ENCODE measurements around the gene BSX.
A peak's percentile ranks its signal among the peaks of the same experiment; 100 is the strongest.

BSX gene

DNA sequence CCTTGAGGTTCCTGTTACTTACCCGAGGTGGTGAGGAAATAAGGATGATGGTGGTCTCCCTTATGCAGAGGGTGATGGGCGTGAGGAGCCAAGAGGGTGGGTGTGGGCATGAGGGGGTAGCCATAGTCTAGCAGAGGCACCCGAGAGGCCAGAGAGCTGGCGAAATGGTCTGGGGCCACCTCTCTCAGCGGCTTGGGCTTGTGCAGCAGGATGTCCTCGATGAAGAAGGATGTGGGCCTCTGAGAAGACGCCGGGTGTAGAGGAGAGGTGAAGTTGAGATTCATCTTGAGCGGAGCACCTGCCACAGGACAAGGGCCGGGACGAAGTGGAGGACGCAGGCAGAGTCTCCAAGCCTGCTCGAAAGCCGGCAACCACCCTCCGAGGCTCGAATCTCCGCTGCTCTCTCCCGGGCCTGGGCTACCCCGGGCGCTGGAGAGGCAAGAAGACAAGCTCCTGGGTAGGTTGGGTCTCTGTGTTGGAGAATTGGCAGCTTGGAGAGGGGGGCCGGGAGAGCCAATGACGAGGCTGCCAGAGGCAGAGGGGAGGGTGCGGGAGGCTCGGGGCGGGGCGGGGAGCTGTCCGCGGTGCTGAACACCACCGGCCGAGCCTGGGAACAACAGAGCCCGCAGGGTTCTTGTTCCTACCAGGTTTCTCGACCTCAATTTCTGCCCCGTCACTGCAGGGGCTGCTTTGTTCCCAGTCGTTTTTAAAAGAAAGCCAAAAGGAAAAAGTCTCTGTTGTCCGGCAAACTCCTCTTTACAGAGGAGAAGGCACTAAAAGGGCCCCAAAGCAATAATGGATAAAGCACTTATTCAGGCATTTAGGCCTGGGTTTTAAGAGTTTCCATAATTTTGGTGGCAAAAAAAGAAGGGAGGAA is at the start of gene BSX:
BSX (minus strand) TSS at position 447 of the 877 bp plus-strand sequence; CDS start at position 284, 163 bp downstream.
- FAIRE-seq: no peak
- peak; percentile 27 for DNase-seq (ENCODE audit: insufficient read length, low spot score)
- TF ChIP-seq POLR2A (IDR thresholded peaks at IDR 0.05; ENCODE audit: low read depth, low read length): no peak

DNA sequence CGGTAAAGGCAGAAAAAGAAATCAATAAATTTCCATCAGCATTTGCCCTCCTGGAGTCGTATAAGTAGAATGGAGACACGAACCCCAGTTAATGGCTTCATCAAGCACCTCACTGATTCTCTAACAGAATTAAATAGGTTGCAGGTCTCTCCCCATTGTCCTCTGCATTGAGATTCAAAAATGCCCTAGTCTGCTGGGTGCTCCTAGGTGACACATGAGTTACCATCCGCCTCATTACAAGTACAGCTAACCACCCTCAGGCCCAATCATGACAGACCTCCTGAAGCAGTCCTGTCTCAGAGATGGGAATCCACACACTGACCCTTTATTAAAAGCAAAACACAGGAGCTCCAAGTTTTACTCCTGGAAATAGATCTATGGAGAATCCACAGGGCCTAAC is 48.9 kb upstream of the BSX start:
- DNase-seq (ENCODE audit: insufficient read length, low spot score): no peak
- no peak for FAIRE-seq
- TF ChIP-seq POLR2A (IDR thresholded peaks at IDR 0.05; ENCODE audit: low read depth, low read length): no peak

- TF ChIP-seq POLR2A (IDR thresholded peaks at IDR 0.05; ENCODE audit: low read depth, low read length): no peak
- FAIRE-seq (peak; percentile 43), DNase-seq (ENCODE audit: insufficient read length, low spot score) (peak; percentile 40)
Observed at GRCh38 chr11:123020968-123021367, 39.3 kb upstream of the BSX start.

GRCh38 chr11:123018702-123019101 is 37.1 kb upstream of the BSX start:
- FAIRE-seq (no peak), DNase-seq (ENCODE audit: insufficient read length, low spot score) (no peak)
- TF ChIP-seq POLR2A (IDR thresholded peaks at IDR 0.05; ENCODE audit: low read depth, low read length): no peak

DNA sequence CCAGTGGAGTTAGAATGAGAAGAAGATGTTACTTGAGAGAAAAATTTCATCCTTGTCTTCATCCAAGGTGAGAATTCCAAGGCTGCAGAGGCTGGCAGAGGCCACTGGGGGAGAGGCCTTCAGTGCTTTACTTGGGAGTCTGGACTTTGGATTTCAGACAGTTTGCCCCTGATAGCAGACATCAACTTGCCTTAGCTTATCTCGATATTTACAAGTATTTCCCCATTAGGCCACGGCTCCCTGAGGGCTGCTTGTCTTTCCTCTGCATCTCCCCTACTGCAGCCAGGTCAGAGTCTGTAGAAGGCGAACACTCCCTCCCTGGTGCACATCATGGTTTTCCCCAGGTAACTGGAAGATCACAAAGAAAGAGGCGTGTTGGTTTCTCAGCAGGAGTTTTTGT is 29.9 kb upstream of the BSX start:
- no peak for DNase-seq (ENCODE audit: insufficient read length, low spot score)
- no peak for FAIRE-seq
- TF ChIP-seq POLR2A (IDR thresholded peaks at IDR 0.05; ENCODE audit: low read depth, low read length): no peak

- DNase-seq (ENCODE audit: insufficient read length, low spot score) (no peak), FAIRE-seq (no peak)
Observed at GRCh38 chr11:123006860-123007542, 25.4 kb upstream of the BSX start.

DNA sequence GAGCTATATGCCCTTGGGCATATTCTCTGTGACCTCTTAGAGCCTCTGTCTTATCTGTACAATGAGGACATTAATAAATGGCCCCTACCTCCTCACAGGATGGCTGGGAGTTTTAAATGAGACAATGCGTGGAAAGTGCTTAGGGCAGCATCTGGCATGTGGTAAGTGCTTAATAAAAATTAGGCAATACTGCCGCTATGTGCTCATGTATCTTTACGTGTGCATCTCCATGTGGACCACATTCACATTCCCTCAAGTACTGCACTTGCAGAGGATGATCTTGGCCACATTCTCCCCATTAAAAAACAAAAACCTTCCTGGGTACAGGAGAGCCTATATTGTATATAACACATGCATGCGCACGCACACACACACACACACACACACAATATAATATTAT is 19.1 kb upstream of the BSX start:
- DNase-seq (ENCODE audit: insufficient read length, low spot score) (no peak), FAIRE-seq (no peak)
- no peak for TF ChIP-seq POLR2A (IDR thresholded peaks at IDR 0.05; ENCODE audit: low read depth, low read length)

More at GRCh38 chr11:123006860-123007542, 25.4 kb upstream of the BSX start:
- TF ChIP-seq POLR2A (IDR thresholded peaks at IDR 0.05; ENCODE audit: low read depth, low read length): no peak

- DNase-seq (ENCODE audit: insufficient read length, low spot score): no peak
- TF ChIP-seq POLR2A (IDR thresholded peaks at IDR 0.05; ENCODE audit: low read depth, low read length): no peak
- no peak for FAIRE-seq
Observed at GRCh38 chr11:122998727-122999366, 17.2 kb upstream of the BSX start.

DNA sequence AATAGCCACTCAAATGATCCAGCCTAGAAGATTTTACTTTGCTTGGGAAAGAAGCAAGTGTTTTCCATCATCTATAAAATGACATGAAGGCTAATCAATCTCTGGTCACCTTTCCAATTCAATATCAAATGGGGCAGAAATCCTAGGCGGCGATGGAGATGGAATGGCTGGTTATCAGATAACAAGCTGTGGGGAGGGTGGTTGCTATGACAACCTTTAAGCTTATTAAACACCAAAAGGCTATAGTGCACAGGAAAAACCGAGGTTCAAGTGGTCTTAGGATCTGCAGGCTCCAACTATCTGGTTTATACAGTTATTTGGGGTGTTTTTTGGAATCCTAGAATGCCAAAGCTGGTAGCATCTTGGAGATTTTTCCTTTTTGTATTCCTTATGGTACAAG is 13.9 kb upstream of the BSX start:
- DNase-seq (ENCODE audit: insufficient read length, low spot score) (no peak), FAIRE-seq (no peak)
- TF ChIP-seq POLR2A (IDR thresholded peaks at IDR 0.05; ENCODE audit: low read depth, low read length): no peak

DNA sequence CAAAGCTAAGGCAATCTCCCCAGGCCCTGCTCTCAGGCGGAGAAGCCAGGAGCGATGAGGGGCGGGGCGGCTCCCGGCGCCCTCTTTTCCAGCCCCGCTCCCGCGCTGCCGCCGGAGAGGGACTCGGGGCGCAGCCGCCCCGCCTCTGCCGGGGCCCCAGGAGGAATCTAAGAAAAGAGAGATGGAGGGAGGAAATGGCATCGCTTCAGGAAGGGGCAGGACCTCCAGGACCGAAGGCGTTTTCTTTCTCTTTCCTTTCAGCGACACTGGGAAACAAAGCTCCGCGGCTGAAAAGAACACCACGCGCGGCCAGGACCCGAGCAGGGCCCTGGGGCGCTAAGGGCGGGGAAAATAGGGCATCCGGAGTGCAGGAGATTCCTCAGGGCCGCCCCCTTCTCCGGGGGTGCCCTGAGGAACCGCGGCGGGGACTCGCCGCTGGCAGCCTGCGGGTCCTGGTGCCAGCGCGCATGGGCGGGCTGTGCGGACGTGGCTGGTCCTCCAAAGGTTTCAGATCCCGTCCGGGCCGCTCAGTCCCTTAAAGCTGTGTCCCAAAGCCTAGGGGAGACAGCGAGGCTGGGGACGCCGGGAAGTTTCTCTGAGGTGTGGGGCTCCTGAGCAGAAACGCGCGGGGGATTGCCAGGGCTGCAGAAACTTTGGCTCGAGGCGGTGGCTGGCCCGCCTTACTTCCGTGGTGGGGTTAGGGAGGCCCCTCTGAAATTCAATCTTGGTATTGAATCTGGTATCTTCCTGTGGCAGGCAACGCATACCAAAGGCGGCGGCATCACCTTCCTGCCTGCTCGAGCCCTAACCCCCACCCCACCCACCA is 2.8 kb upstream of the BSX start:
- no peak; the same call in 1 of the 2 replicates for TF ChIP-seq POLR2A (IDR thresholded peaks at IDR 0.05; ENCODE audit: low read depth, low read length)
- no peak for FAIRE-seq
- peak; percentile 43 for DNase-seq (ENCODE audit: insufficient read length, low spot score)

DNA sequence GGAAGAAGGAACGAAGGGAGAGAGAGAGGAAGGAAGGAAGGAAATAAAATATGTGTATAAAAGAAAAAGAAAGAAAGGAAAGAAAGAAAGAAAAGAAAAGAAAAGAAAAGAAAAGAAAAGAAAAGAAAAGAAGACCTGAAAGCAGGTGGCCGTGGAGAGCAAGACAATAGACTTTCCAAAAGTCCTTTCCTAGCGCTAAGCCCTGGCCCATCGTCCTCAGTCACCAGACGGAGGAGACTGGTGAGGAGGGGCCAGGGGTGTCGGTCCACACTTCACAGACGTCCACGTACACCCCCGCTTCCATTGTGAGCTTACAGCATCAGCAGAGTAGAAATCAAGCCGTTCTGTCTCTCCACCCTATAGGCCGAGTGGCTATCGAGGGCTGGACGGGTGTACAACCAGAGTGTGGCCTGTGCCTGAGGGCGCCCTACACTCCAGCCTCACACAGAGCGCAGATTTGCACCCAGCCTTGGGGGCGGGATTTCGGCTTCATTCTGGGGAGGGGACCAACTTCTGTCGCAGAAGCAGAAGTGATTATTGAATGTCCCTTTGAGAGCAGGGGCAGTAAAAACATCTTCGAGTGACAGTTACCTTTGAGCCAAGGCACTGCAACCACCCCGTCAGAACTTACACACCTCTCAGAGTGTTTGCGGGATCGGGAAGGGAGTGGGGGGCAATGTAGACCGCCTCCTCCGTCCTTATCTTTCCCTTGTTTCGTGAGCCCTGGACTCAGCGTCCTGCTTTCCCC is 2.0 kb upstream of the BSX start:
- no peak for FAIRE-seq

DNA sequence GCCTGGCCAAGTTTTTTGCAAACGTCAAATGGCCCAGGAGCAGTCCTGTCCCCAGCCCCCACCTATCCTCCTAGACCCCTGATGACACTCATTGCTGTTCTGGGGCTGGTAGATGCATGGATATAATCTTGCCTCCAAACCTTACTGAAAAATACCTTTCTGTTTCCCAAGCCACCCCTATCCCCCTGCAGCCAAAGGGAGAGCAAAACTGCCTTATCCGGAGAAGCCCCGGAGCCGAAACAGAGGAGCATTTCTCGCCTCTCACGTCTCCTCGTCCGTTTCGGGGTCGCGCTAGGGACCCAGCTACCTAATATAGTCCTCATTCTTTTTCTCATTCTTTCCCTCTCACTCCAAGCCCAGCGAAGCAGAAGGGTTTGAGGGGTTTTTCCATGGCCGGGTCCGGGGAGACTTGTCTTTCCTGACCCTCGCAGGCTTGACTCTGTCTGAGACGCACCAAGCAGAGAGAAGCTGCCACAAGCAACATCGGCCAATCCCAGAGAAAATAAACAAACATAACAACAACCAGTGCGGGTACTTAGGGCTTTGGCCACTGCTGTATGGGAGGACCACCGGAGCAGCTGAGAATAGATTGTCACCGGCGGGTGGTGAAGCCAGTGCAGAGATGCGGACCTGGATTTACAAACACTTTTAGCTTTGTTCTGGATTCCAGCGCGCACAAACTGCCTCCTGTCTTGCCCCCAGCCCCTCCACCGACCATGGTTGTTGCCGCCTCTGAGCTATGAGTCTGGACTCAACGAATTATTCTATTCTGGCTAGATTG is 1.6 kb downstream of the BSX start:
- no peak for TF ChIP-seq POLR2A (IDR thresholded peaks at IDR 0.05; ENCODE audit: low read depth, low read length)
- FAIRE-seq (no peak), DNase-seq (ENCODE audit: insufficient read length, low spot score) (no peak)

More for the DNA sequence above, 2.0 kb upstream of the BSX start:
- DNase-seq (ENCODE audit: insufficient read length, low spot score): no peak
- TF ChIP-seq POLR2A (IDR thresholded peaks at IDR 0.05; ENCODE audit: low read depth, low read length): no peak

All from H54 (cell line).